SH-SY5Y (cell line): ENCODE results near the gene MAST4.

Experiments used
- GATA2 ChIP-seq: IDR thresholded peaks from 2 replicates; pipeline ENCODE4 v1.6.1; 2011; ENCODE audit warnings: mild to moderate bottlenecking, low read depth, low read length
- GATA3 ChIP-seq: IDR thresholded peaks from 2 replicates; pipeline ENCODE4 v1.6.1; 2011; ENCODE audit warnings: low read depth, mild to moderate bottlenecking, low read length, moderate library complexity

- TF ChIP-seq GATA2 (no peak), GATA3 (no peak)
Observed at GRCh38 chr5:66689522-66690220, 93.5 kb downstream of the MAST4 start.
